HepG2 (cell line): ENCODE results near the gene CCDC85A. TPM values are rescaled to one million over a fixed set of nuclear protein-coding genes. Genes with fewer than 3 reads are reported as not detected.

Experiments
- ATAC-seq: fragments of 200-7000 bp; cut with Tn5 transposase; 3 replicates; pipeline ENCODE4 v1.9.1; 2020; ENCODE audit warnings: mild to moderate bottlenecking, moderate library complexity
- BruUV-seq: library from RNA; stranded (reverse); fragments of 400-500 nt; replicated peaks from 2 replicates; lab custom pipeline; 2021; lab: Mats Ljungman, UMichigan
- CTCF ChIA-PET: fragments of 300-600 bp; formaldehyde crosslinking; extraction: SDS; loops from one replicate; lab custom pipeline; 2021; ENCODE audit warnings: low total read pairs, inconsistent platforms, low intra/inter-chr PET ratio; lab: Yijun Ruan, JAX
- POLR2A ChIA-PET: fragments of 350-600 bp; sonication (Branson Sonifier 250); formaldehyde crosslinking; loops from one replicate; lab custom pipeline; 2020; ENCODE audit warnings: antibody characterized with exemption, inconsistent platforms; lab: Yijun Ruan, JAX
- DNase-seq: peaks from one replicate; pipeline ENCODE4 v3.0.0-alpha.2; 2015; ENCODE audit warnings: low spot score
- FAIRE-seq: peaks from 3 replicates; lab custom pipeline; 2011; peaks lifted over from hg19 to GRCh38; lab: Jason Lieb, UNC
- H2AFZ ChIP-seq: one replicate; pipeline ENCODE4 v1.6.1; 2011; ENCODE audit warnings: low read length, inconsistent platforms
- H3K27ac ChIP-seq: fragments of 300-600 bp; 3 replicates; pipeline ENCODE4 v1.8.0; 2011; ENCODE audit warnings: mixed run types, mild to moderate bottlenecking, mixed read lengths, low read length, inconsistent platforms; ENCODE audit not compliant: insufficient read depth; ENCODE audit errors: extremely low read length
- H3K27me3 ChIP-seq, 2 experiments: fragments of 200-600 bp in 1 of 2; 2 replicates in 1 of 2; 3 replicates in 1 of 2; pipeline versions ENCODE4 v1.6.0 to v1.8.0; 2011; ENCODE audit warnings: low read length in 2 of 2, mild to moderate bottlenecking in 2 of 2, moderate library complexity in 2 of 2, inconsistent platforms in 1 of 2; ENCODE audit not compliant: insufficient read depth in 2 of 2, control insufficient read depth in 1 of 2
- H3K36me3 ChIP-seq, 2 experiments: fragments of 200-600 bp in 1 of 2; replicated peaks in 1 of 2; 2 replicates in 1 of 2; 3 replicates in 1 of 2; pipeline versions ENCODE4 v1.5.1 to v1.8.0; 2011; ENCODE audit warnings: low read length in 2 of 2, inconsistent platforms in 1 of 2; ENCODE audit not compliant: insufficient read depth in 2 of 2, control insufficient read depth in 1 of 2
- H3K4me1 ChIP-seq: 2 replicates; pipeline ENCODE4 v1.5.1; 2012; ENCODE audit warnings: low read length, inconsistent platforms; ENCODE audit not compliant: insufficient read depth
- H3K4me2 ChIP-seq: 2 replicates; pipeline ENCODE4 v1.6.0; 2011; ENCODE audit warnings: low read depth, low read length, inconsistent platforms
- H3K4me3 ChIP-seq, 3 experiments: fragments of 200-600 bp in 1 of 3; sonication (generic), shearing (Covaris generic) in 1 of 3; replicated peaks in 1 of 3; 2 replicates each; pipeline ENCODE4 v1.5.1; 2011 to 2016; ENCODE audit warnings: low read length in 3 of 3, inconsistent platforms in 2 of 3, low read depth in 2 of 3, mild to moderate bottlenecking in 2 of 3, control low read depth in 1 of 3, mixed read lengths in 1 of 3; ENCODE audit not compliant: insufficient read depth in 1 of 3
- H3K79me2 ChIP-seq: one replicate; pipeline ENCODE4 v1.6.1; 2011; ENCODE audit warnings: low read length, inconsistent platforms; ENCODE audit not compliant: insufficient read depth
- H3K9ac ChIP-seq: 2 replicates; pipeline ENCODE4 v1.6.0; 2011; ENCODE audit warnings: mild to moderate bottlenecking, low read depth, low read length, inconsistent platforms; ENCODE audit not compliant: insufficient read depth
- H3K9me3 ChIP-seq: 2 replicates; pipeline ENCODE4 v1.5.1; 2012; ENCODE audit warnings: mild to moderate bottlenecking, low read length
- H4K20me1 ChIP-seq: 2 replicates; pipeline ENCODE4 v1.6.0; 2011; ENCODE audit warnings: inconsistent platforms, mild to moderate bottlenecking, low read length, moderate library complexity; ENCODE audit not compliant: insufficient read depth
- CEBPB ChIP-seq: IDR thresholded peaks from 2 replicates; pipeline ENCODE4 v1.6.1; 2011; ENCODE audit warnings: low read depth, low read length, improper control_type of control experiment, borderline replicate concordance
- CTCF ChIP-seq: sonication (generic); formaldehyde crosslinking; IDR thresholded peaks from 2 replicates; pipeline ENCODE4 v1.5.0; 2020; ENCODE audit warnings: mild to moderate bottlenecking, missing genetic modification reagents, moderate library complexity
- GRHL1 ChIP-seq: sonication (generic); formaldehyde crosslinking; conservative IDR thresholded peaks from 2 replicates; pipeline ENCODE4 v1.8.0; 2022; ENCODE audit warnings: missing genetic modification reagents
- KLF15 ChIP-seq: sonication (generic); formaldehyde crosslinking; IDR thresholded peaks from 2 replicates; pipeline ENCODE4 v1.8.1; 2023; ENCODE audit warnings: borderline replicate concordance, mild to moderate bottlenecking, inconsistent platforms, missing genetic modification reagents, mixed read lengths
- MAFF ChIP-seq: IDR thresholded peaks from 2 replicates; pipeline ENCODE4 v1.6.1; 2011; ENCODE audit warnings: low read depth, low read length, improper control_type of control experiment
- MAFK ChIP-seq, 2 experiments: IDR thresholded peaks in 1 of 2; conservative IDR thresholded peaks in 1 of 2; 2 replicates each; pipeline ENCODE4 v1.6.1; 2011; ENCODE audit warnings: improper control_type of control experiment in 2 of 2, low read length in 2 of 2
- NAIF1 ChIP-seq: sonication (generic); formaldehyde crosslinking; IDR thresholded peaks from 2 replicates; pipeline ENCODE4 v1.5.0; 2020; ENCODE audit warnings: mild to moderate bottlenecking, missing genetic modification reagents, borderline replicate concordance
- ZNF44 ChIP-seq: sonication (generic); formaldehyde crosslinking; IDR thresholded peaks from 2 replicates; pipeline ENCODE4 v1.5.1; 2020; ENCODE audit warnings: mild to moderate bottlenecking, missing genetic modification reagents
- ZNF605 ChIP-seq: sonication (generic); formaldehyde crosslinking; IDR thresholded peaks from 2 replicates; pipeline ENCODE4 v1.8.0; 2022; ENCODE audit warnings: mild to moderate bottlenecking, missing genetic modification reagents
- WGBS: methylation state at CpG from one replicate; pipeline ENCODE4 v1.1.6; 2017; ENCODE audit warnings: low lambda C conversion rate; 5-methylcytosine and 5-hydroxymethylcytosine counted together
- in situ Hi-C: cut with HindIII; loops from 2 replicates; pipeline ENCODE4 v1.10.0; 2017; ENCODE audit warnings: low pct_unique_long_range_greater_than_20kb; ENCODE audit not compliant: extremely low pct_ligation_motif_present
- intact Hi-C: fragments of 100-400 bp; cut with micrococcal nuclease; formaldehyde crosslinking; loops from one replicate; pipeline ENCODE4 v1.10.0; 2022; ENCODE audit not compliant: unreplicated experiment
- polyA plus RNA-seq, 8 experiments: library from polyadenylated mRNA; depleted of rRNA in 3 of 8; stranded (reverse) in 7 of 8; unstranded in 1 of 8; fragments of >200 nt; fragmentation: Illumina TruSeq in 4 of 8; extraction: Trizol in 4 of 8; gene quantifications; 2 replicates each; pipeline versions ENCODE4 v1.2.1 to v1.2.3, GENCODE V29; 2011 to 2016; ENCODE audit warnings: low read depth in 4 of 8, missing spikeins in 1 of 8, mixed read lengths in 1 of 8; ENCODE audit not compliant: insufficient read depth in 1 of 8
- total RNA-seq, 5 experiments: library from RNA; depleted of rRNA; stranded (reverse); fragments of >200 nt; fragmentation: Illumina TruSeq; extraction: Trizol; gene quantifications; 2 replicates each; pipeline ENCODE4 v1.2.3, GENCODE V29; 2016; ENCODE audit warnings: low read depth in 1 of 5
- TF ChIP-seq, protein P1 (sequence below): sonication (generic); formaldehyde crosslinking; IDR thresholded peaks from 2 replicates; pipeline ENCODE4 v1.4.0; 2020; ENCODE audit warnings: missing genetic modification reagents

Gene CCDC85A
- total and polyA plus RNA-seq, 2 of the 13 experiments (the other 11 are each of a cell fraction or from before 2014, with no cell fraction given), result not detected

GRCh38 chr2:56211048-56211447 is 27.3 kb downstream of the CCDC85A start (continued):
- no peak for TF ChIP-seq GRHL1 (CRISPR knock-in tag)
- no peak for TF ChIP-seq KLF15 (CRISPR knock-in tag)
- TF ChIP-seq ZNF605 (CRISPR knock-in tag), result no peak
- TF ChIP-seq ZNF44 (CRISPR knock-in tag), result no peak
- no peak for TF ChIP-seq CTCF (CRISPR knock-in tag)
- TF ChIP-seq, protein P1, sequence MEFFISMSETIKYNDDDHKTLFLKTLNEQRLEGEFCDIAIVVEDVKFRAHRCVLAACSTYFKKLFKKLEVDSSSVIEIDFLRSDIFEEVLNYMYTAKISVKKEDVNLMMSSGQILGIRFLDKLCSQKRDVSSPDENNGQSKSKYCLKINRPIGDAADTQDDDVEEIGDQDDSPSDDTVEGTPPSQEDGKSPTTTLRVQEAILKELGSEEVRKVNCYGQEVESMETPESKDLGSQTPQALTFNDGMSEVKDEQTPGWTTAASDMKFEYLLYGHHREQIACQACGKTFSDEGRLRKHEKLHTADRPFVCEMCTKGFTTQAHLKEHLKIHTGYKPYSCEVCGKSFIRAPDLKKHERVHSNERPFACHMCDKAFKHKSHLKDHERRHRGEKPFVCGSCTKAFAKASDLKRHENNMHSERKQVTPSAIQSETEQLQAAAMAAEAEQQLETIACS (CRISPR knock-in tag), result no peak

GRCh38 chr2:56215911-56216310 is 32.1 kb downstream of the CCDC85A start:
- FAIRE-seq, result no peak
- ATAC-seq, result no peak
- no peaks in the 10 kb centered on the region for H3K27me3 ChIP-seq
- no peaks in the 10 kb centered on the region for H4K20me1 ChIP-seq
- in situ Hi-C loops, result no loop called here
- H3K27ac ChIP-seq, result no peak overlapping the region
- no peak overlapping the region for H3K4me2 ChIP-seq
- 9% methylated on average over 2 of the region's 2 CpGs for WGBS
- no peaks in the 10 kb centered on the region for H3K79me2 ChIP-seq
- ChIA-PET POLR2A (no interaction called here), CTCF (no interaction called here)
- H2AFZ ChIP-seq, result no peak overlapping the region
- no peaks in the 10 kb centered on the region for H3K4me1 ChIP-seq
- no peaks in the 10 kb centered on the region for H3K36me3 ChIP-seq
- H3K9me3 ChIP-seq, result no peaks in the 10 kb centered on the region
- no peak for DNase-seq
- intact Hi-C loops, result no loop called here
- BruUV-seq, result no TSS peak
- no peak overlapping the region for H3K4me3 ChIP-seq
- no peak overlapping the region for H3K9ac ChIP-seq
- TF ChIP-seq MAFF (peak; percentile 85), MAFK (conservative IDR thresholded peaks at IDR 0.05 in 1 of 2, IDR thresholded peaks at IDR 0.05 in 1 of 2; ENCODE audit: low read length in 2 of 2) (peak; percentile 84 to 91), NAIF1 (no peak), CEBPB (no peak)
